Liver (tissue), 9 donors: ENCODE data around the gene PTPRN2. TPM values are rescaled to one million over a fixed set of nuclear protein-coding genes. Genes with fewer than 3 reads are reported as not detected.

ENCODE experiments used
- DNase-seq: peaks from one replicate; pipeline ENCODE4 v3.0.0-alpha.2; 2017; ENCODE audit warnings: low spot score
- H3K27ac ChIP-seq, 2 donors: one replicate each; pipeline ENCODE4 v1.7.0; 2013; ENCODE audit warnings: inconsistent platforms in 2 of 2, low read length in 2 of 2, control low read depth in 1 of 2, low read depth in 1 of 2, mild to moderate bottlenecking in 1 of 2
- H3K27me3 ChIP-seq, 4 donors: one replicate each; pipeline versions ENCODE4 v1.6.1 to v1.7.0; 2013; ENCODE audit warnings: low read length in 3 of 4, inconsistent platforms in 1 of 4, mild to moderate bottlenecking in 1 of 4, moderate library complexity in 1 of 4; ENCODE audit not compliant: control insufficient read depth in 4 of 4, insufficient read depth in 4 of 4
- H3K36me3 ChIP-seq, 4 donors: one replicate each; pipeline versions ENCODE4 v1.6.1 to v1.7.0; 2013; ENCODE audit warnings: low read length in 3 of 4, mild to moderate bottlenecking in 3 of 4, low read depth in 1 of 4, moderate library complexity in 1 of 4; ENCODE audit not compliant: control insufficient read depth in 4 of 4, insufficient read depth in 3 of 4
- H3K4me1 ChIP-seq, 4 donors: one replicate each; pipeline versions ENCODE4 v1.6.1 to v1.7.0; 2013; ENCODE audit warnings: low read length in 3 of 4, mild to moderate bottlenecking in 3 of 4, moderate library complexity in 1 of 4; ENCODE audit not compliant: control insufficient read depth in 4 of 4, insufficient read depth in 4 of 4
- H3K4me3 ChIP-seq, 3 donors: one replicate each; pipeline versions ENCODE4 v1.6.1 to v1.7.0; 2013; ENCODE audit warnings: low read length in 3 of 3, control low read depth in 1 of 3, low read depth in 1 of 3, mild to moderate bottlenecking in 1 of 3
- H3K9ac ChIP-seq, 2 donors: one replicate each; pipeline ENCODE4 v1.7.0; 2013; ENCODE audit warnings: low read length in 2 of 2, mild to moderate bottlenecking in 2 of 2, moderate library complexity in 2 of 2, control low read depth in 1 of 2, low read depth in 1 of 2
- H3K9me3 ChIP-seq, 4 donors: one replicate each; pipeline versions ENCODE4 v1.6.1 to v1.7.0; 2013; ENCODE audit warnings: low read length in 3 of 4; ENCODE audit not compliant: control insufficient read depth in 4 of 4
- ATF3 ChIP-seq: IDR thresholded peaks from 2 replicates; pipeline ENCODE4 v1.6.1; 2016; ENCODE audit warnings: antibody characterized with exemption
- EGR1 ChIP-seq, 2 donors: IDR thresholded peaks; 2 replicates each; pipeline ENCODE4 v1.6.1; 2016 to 2018; ENCODE audit warnings: antibody characterized with exemption in 2 of 2, low read depth in 2 of 2
- FOXA2 ChIP-seq: IDR thresholded peaks from 2 replicates; pipeline ENCODE4 v1.6.1; 2016; ENCODE audit warnings: antibody characterized with exemption
- HNF4G ChIP-seq: IDR thresholded peaks from 2 replicates; pipeline ENCODE4 v1.6.1; 2016; ENCODE audit warnings: antibody characterized with exemption
- NR2F2 ChIP-seq: IDR thresholded peaks from 2 replicates; pipeline ENCODE4 v1.6.1; 2016; ENCODE audit warnings: antibody characterized with exemption
- REST ChIP-seq: IDR thresholded peaks from 2 replicates; pipeline ENCODE4 v1.6.1; 2016; ENCODE audit warnings: antibody characterized with exemption, mild to moderate bottlenecking
- SP1 ChIP-seq: IDR thresholded peaks from 2 replicates; pipeline ENCODE4 v1.6.1; 2018; ENCODE audit warnings: antibody characterized with exemption, mild to moderate bottlenecking
- TAF1 ChIP-seq: conservative IDR thresholded peaks from 2 replicates; pipeline ENCODE4 v1.6.1; 2016; ENCODE audit warnings: antibody characterized with exemption, mild to moderate bottlenecking
- YY1 ChIP-seq: IDR thresholded peaks from 2 replicates; pipeline ENCODE4 v1.6.1; 2016; ENCODE audit warnings: antibody characterized with exemption, mild to moderate bottlenecking
- WGBS: extraction: QIAGEN DNeasy Blood & Tissue Kit; methylation state at CpG from one replicate; pipeline ENCODE4 v1.1.7; 2013; 5-methylcytosine and 5-hydroxymethylcytosine counted together
- polyA plus RNA-seq, 2 donors: library from polyadenylated mRNA; stranded (reverse) in 1 of 2; unstranded in 1 of 2; fragments of 200-250 nt in 1 of 2; fragments of >200 nt in 1 of 2; fragmentation: Nextera tagmentation in 1 of 2; extraction: Ambion mirVana in 1 of 2; gene quantifications; one replicate each; pipeline versions ENCODE4 v1.2.1 to v1.2.3, GENCODE V29; 2013 to 2015
- total RNA-seq, 2 donors: library from RNA; depleted of rRNA; stranded (reverse); fragments of >200 nt; gene quantifications; one replicate each; pipeline ENCODE4 v1.2.3, GENCODE V29; 2014
- donor health status: healthy.
- donor health status: healthy.
- donor health status: healthy.
- donor health status: healthy.
- donor health status: healthy.

Gene PTPRN2
- total and polyA plus RNA-seq, 4 donors = 0.75 to 1.9 (median 1.1) TPM

GRCh38 chr7:157638563-157638962 lies 949.1 kb downstream of the PTPRN2 start:
- Histone ChIP-seq H3K27ac (no peak overlapping the region), H3K9ac (no peak overlapping the region), H3K4me3 (no peak overlapping the region), H3K9me3 (peaks cover 0 to 7% (median 3%) of the 10 kb centered on the region in 4 donors), H3K36me3 (no peaks in the 10 kb centered on the region), H3K27me3 (peaks cover 0 to 3% (median under 1%) of the 10 kb centered on the region in 4 donors), H3K4me1 (no peaks in the 10 kb centered on the region)
- WGBS = 82% methylated on average over 8 of the region's 8 CpGs
- TF ChIP-seq FOXA2 (no peak), YY1 (no peak), SP1 (no peak), ATF3 (no peak), REST (no peak)
- no peak for DNase-seq

GRCh38 chr7:157637216-157637949 lies 950.2 kb downstream of the PTPRN2 start:
- no peak for TF ChIP-seq YY1
- TF ChIP-seq TAF1 = no peak
- no peak overlapping the region for H3K9ac ChIP-seq
- WGBS = 79% methylated on average over 15 of the region's 15 CpGs
- peaks cover 0 to 3% (median under 1%) of the 10 kb centered on the region in 4 donors for H3K27me3 ChIP-seq
- peaks cover 0 to 7% (median 3%) of the 10 kb centered on the region in 4 donors for H3K9me3 ChIP-seq
- no peaks in the 10 kb centered on the region for H3K36me3 ChIP-seq
- H3K4me1 ChIP-seq = no peaks in the 10 kb centered on the region
- H3K27ac ChIP-seq = no peak overlapping the region
- no peak for DNase-seq
- H3K4me3 ChIP-seq = no peak overlapping the region

- H3K9ac ChIP-seq = no peak overlapping the region
- WGBS = 84% methylated on average over 1 of the region's 1 CpG
- peaks cover 0 to 3% (median under 1%) of the 10 kb centered on the region in 4 donors for H3K27me3 ChIP-seq
- H3K9me3 ChIP-seq = peaks cover 0 to 5% (median 2%) of the 10 kb centered on the region in 4 donors
- TF ChIP-seq EGR1 (IDR thresholded peaks at IDR 0.05; ENCODE audit: low read depth in 2 of 2) (no peak), ATF3 (no peak), HNF4G (no peak)
- H3K4me1 ChIP-seq = no peaks in the 10 kb centered on the region
- no peak overlapping the region for H3K4me3 ChIP-seq
- no peaks in the 10 kb centered on the region for H3K36me3 ChIP-seq
- no peak for DNase-seq
- no peak overlapping the region for H3K27ac ChIP-seq
These were observed 952.0 kb downstream of the PTPRN2 start for GRCh38 chr7:157635669-157636068.

- Histone ChIP-seq H3K27ac (no peak overlapping the region), H3K4me3 (no peak overlapping the region), H3K9ac (no peak overlapping the region), H3K4me1 (no peaks in the 10 kb centered on the region), H3K36me3 (no peaks in the 10 kb centered on the region), H3K27me3 (peaks cover 0 to 3% (median under 1%) of the 10 kb centered on the region in 4 donors), H3K9me3 (peaks cover 0 to 4% (median 1%) of the 10 kb centered on the region in 4 donors)
- no peak for DNase-seq
- 78% methylated on average over 6 of the region's 6 CpGs for WGBS
- TF ChIP-seq NR2F2 (no peak), TAF1 (no peak)
These were observed 952.5 kb downstream of the PTPRN2 start for GRCh38 chr7:157635148-157635500.
